Endometrial microvascular endothelial cells (primary cell): Measurements from ENCODE around the gene HSD17B11. TPM values are rescaled to one million over a fixed set of nuclear protein-coding genes. Genes with fewer than 3 reads are reported as not detected.
"Not testable (repeated sequence)": the region's sequence is repeated elsewhere in the genome, so short reads cannot be mapped to it uniquely, and the experiment has no call there.

Experiments
- in situ Hi-C: cut with HindIII; loops from 2 replicates; pipeline ENCODE4 v1.10.0; 2017; ENCODE audit warnings: low sequenced_read_pairs, low pct_unique_long_range_greater_than_20kb; ENCODE audit errors: inconsistent ontology term
- total RNA-seq: library from RNA; depleted of rRNA; stranded (reverse); fragments of >200 nt; gene quantifications from one replicate; pipeline ENCODE4 v1.2.3, GENCODE V29; 2015; ENCODE audit errors: inconsistent ontology term

HSD17B11 gene
- total RNA-seq = 26.9 TPM

- in situ Hi-C loops = no loop called here
Measured at GRCh38 chr4:87390891-87391575, at the start of gene HSD17B11. TSS of gene HSD17B11 (minus strand) at chr4:87391188. CDS start at chr4:87391070, 118 bp downstream.

- in situ Hi-C loops = no loop called here
Measured at GRCh38 chr4:87433342-87433741, 42.4 kb upstream of the HSD17B11 start.

GRCh38 chr4:87430038-87430437 lies 39.0 kb upstream of the HSD17B11 start:
- in situ Hi-C loops = no loop called here

GRCh38 chr4:87428979-87429378 lies 38.0 kb upstream of the HSD17B11 start:
- in situ Hi-C loops = no loop called here

GRCh38 chr4:87427518-87427868 lies 36.5 kb upstream of the HSD17B11 start:
- in situ Hi-C loops = no loop called here

DNA sequence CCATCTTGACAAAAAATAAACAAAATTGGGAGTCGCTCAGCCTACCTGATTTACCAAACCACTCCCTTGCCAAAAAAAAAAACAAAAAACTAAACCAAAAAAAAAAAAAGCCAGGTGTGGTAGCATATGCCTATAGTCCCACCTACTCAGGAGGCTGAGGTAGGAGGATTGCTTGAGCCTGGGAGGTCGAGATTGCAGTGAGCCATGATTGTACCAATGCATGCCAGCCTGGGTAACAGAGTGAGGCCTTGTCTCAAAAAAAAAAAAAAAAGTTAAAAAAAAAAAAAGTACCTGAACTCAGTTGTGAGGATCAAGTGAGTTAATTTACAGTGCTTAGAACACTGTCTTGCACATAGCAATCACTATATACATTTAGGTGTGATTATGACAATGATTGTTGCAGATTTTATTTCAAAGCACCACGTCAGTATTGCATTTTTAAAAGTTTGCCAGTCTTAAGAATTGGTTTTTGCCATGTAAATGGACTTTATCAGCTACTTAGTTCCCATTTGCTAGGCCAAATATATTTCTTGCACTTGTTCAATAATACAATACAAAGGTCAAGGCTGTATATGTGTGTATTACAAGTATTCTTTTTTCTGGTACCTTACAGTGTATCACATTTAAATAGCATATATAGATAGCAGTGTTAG lies 36.0 kb upstream of the HSD17B11 start:
- in situ Hi-C loops = no loop called here

DNA sequence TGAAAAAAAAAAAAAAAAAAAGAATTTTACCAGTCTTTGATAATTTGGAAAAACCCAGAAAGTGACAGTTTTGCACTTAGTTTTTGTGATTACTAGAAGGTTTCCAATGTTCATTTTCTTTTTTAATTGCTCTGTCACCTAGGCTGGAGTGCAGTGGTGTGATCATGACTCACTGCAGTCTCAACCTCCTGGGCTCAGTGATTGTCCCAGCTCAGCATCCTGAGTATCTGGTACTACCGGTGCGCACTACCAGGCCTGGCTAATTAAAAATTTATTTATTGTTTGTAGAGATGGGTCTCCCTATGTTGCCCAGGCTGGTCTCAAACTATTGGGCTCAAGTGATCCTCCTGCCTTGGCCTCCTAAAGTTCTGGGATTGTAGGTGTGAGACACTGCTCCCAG lies 34.7 kb upstream of the HSD17B11 start:
- in situ Hi-C loops = no loop called here

DNA sequence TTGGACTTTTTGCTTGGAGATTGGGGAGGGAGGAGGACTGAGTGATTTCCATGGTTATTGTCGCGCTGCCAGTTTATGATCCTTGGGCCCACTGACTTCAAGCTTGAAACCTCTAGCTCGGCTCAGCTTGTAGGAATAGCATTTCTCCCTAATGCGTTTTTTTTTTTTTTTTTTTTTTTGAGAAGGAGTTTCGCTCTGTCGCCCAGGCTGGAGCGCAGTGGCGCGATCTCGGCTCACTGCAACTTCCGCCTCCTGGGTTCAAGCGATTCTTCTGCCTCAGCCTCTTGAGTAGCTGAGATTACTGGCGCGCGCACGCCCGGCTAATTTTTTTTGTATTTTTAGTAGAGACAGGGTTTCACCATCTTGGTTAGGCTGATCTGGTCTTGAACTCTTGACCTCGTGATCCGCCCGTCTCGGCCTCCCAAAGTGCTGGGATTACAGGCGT lies 33.1 kb upstream of the HSD17B11 start:
- in situ Hi-C loops = not testable (repeated sequence)

- in situ Hi-C loops = no loop called here
Measured at GRCh38 chr4:87423317-87424098, 32.5 kb upstream of the HSD17B11 start.

GRCh38 chr4:87422104-87423052 lies 31.4 kb upstream of the HSD17B11 start, which contains the start of gene NUDT9:
TSS of gene NUDT9 (plus strand) at chr4:87422573. CDS start at chr4:87422906, 333 bp downstream.
- in situ Hi-C loops = no loop called here

GRCh38 chr4:87420276-87420830 lies 29.4 kb upstream of the HSD17B11 start:
- in situ Hi-C loops = no loop called here

GRCh38 chr4:87419578-87420249 lies 28.7 kb upstream of the HSD17B11 start:
- in situ Hi-C loops = no loop called here

- in situ Hi-C loops = not testable (repeated sequence)
Measured at GRCh38 chr4:87418410-87418809, 27.4 kb upstream of the HSD17B11 start.

DNA sequence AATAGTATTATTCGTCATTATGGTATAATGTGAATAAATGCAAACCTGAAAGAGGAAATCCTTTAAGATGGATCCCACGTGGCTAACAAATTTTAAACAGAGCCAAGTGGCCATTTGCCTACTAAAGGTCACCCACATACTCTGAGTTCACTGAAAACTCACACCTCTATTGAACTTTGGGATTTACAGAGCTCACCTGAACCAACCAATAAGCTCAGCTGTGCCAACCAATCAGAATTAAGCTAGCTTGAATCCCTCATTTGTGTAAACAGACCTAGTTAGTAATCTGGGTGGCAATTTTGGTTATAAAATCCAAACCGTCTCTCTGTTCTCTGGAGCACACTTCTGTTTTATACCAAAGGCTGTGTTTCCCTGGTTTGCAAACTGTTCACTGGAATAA lies 26.0 kb upstream of the HSD17B11 start:
- in situ Hi-C loops = no loop called here

GRCh38 chr4:87414816-87415215 lies 23.8 kb upstream of the HSD17B11 start:
- in situ Hi-C loops = no loop called here

- in situ Hi-C loops = no loop called here
Measured at GRCh38 chr4:87410679-87411078, 19.7 kb upstream of the HSD17B11 start.

DNA sequence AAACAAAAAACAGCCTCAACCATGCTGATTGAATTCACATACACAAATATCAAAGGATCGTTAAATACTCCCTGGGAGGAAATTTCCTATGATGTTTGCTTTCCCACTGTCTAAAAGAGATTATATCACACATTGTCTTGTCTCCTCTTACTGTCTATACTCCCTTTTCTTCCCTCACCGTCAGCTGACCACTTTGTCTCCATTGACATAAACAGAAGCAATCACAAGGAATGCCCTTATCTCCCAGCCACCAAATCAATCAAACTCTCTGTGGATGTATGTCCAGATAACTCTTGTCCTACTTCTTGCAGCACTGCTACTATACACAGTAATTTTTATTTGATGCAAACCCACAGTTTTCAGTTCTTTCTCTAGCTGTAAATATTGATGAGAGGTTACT lies 19.2 kb upstream of the HSD17B11 start:
- in situ Hi-C loops = no loop called here

DNA sequence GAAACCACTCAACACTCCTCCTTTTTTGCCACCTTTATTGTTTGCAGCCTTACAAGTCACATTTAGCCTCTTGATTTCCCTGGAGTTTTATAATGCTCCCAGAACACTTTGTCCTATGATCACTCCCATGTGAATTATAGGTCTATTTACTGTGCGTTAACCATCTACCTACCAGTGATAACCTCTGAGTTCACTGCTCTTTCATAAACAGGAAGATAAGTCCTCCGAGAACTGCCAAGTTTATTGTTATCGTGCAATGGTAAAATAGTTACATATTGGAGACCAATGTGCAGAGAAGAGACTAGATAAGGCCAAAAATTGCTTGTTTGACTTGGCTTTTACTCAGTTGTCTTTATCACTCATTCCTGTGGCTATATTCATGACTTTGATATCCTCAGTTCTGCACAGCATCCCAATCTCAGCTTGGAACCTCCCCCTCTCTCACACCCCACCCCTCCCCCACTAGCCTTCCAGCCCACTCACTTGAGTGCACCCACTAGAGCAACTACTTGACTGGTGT lies 18.5 kb upstream of the HSD17B11 start:
- in situ Hi-C loops = no loop called here
